GM21390 (cell line): Measurements from ENCODE around the gene PHYHIPL.
"Not testable (repeated sequence)": the region's sequence is repeated elsewhere in the genome, so short reads cannot be mapped to it uniquely, and the experiment has no call there.

Source experiments
- ATAC-seq: cut with Tn5 transposase; IDR thresholded peaks from one replicate; pipeline ENCODE4 v1.9.1; 2021; ENCODE audit not compliant: unreplicated experiment

Gene PHYHIPL

GRCh38 chr10:59190332-59190731, 13.9 kb downstream of the PHYHIPL start:
- no peak for ATAC-seq

- no peak for ATAC-seq
These were observed 29.8 kb downstream of the PHYHIPL start for GRCh38 chr10:59206204-59206720.

- no peak for ATAC-seq
These were observed 35.9 kb downstream of the PHYHIPL start for GRCh38 chr10:59212301-59212798.

- ATAC-seq, result no peak
These were observed 37.7 kb downstream of the PHYHIPL start for GRCh38 chr10:59214160-59214559.

GRCh38 chr10:59216178-59216869, 39.9 kb downstream of the PHYHIPL start:
- no peak for ATAC-seq

GRCh38 chr10:59222788-59223187, 46.3 kb downstream of the PHYHIPL start:
- no peak for ATAC-seq

- ATAC-seq, result not testable (repeated sequence)
These were observed 47.2 kb downstream of the PHYHIPL start for GRCh38 chr10:59223597-59223996.

- no peak for ATAC-seq
These were observed 48.8 kb downstream of the PHYHIPL start for GRCh38 chr10:59225211-59225610.

GRCh38 chr10:59227136-59227673, 50.8 kb downstream of the PHYHIPL start:
- no peak for ATAC-seq

- ATAC-seq, result no peak
These were observed 53.0 kb downstream of the PHYHIPL start for GRCh38 chr10:59229441-59229840.

- ATAC-seq, result no peak
These were observed 57.8 kb downstream of the PHYHIPL start for GRCh38 chr10:59234194-59234593.

- no peak for ATAC-seq
These were observed 58.5 kb downstream of the PHYHIPL start for GRCh38 chr10:59234816-59235429.

- ATAC-seq, result no peak
These were observed 59.7 kb downstream of the PHYHIPL start for GRCh38 chr10:59236064-59236697.

GRCh38 chr10:59237775-59238174, 61.3 kb downstream of the PHYHIPL start:
- ATAC-seq, result no peak

- not testable (repeated sequence) for ATAC-seq
These were observed 62.7 kb downstream of the PHYHIPL start for GRCh38 chr10:59239108-59239507.

- ATAC-seq, result no peak
These were observed 64.2 kb downstream of the PHYHIPL start for GRCh38 chr10:59240582-59241183.

- no peak for ATAC-seq
These were observed 65.6 kb downstream of the PHYHIPL start for GRCh38 chr10:59242057-59242456.

GRCh38 chr10:59242991-59243390, 66.5 kb downstream of the PHYHIPL start:
- ATAC-seq, result no peak

- no peak for ATAC-seq
These were observed 67.3 kb downstream of the PHYHIPL start for GRCh38 chr10:59243611-59244195.

GRCh38 chr10:59244871-59245270, 68.4 kb downstream of the PHYHIPL start:
- no peak for ATAC-seq

- no peak for ATAC-seq
These were observed 69.2 kb downstream of the PHYHIPL start for GRCh38 chr10:59245686-59246085.
